GM19397 (cell line): ENCODE measurements around the gene GRM3.
"Not testable (repeated sequence)": the region's sequence is repeated elsewhere in the genome, so short reads cannot be mapped to it uniquely, and the experiment has no call there.

Experiments used
- ATAC-seq: cut with Tn5 transposase; IDR thresholded peaks from one replicate; pipeline ENCODE4 v1.9.1; 2021; ENCODE audit warnings: mild to moderate bottlenecking, moderate library complexity; ENCODE audit not compliant: unreplicated experiment

The GRM3 gene

DNA sequence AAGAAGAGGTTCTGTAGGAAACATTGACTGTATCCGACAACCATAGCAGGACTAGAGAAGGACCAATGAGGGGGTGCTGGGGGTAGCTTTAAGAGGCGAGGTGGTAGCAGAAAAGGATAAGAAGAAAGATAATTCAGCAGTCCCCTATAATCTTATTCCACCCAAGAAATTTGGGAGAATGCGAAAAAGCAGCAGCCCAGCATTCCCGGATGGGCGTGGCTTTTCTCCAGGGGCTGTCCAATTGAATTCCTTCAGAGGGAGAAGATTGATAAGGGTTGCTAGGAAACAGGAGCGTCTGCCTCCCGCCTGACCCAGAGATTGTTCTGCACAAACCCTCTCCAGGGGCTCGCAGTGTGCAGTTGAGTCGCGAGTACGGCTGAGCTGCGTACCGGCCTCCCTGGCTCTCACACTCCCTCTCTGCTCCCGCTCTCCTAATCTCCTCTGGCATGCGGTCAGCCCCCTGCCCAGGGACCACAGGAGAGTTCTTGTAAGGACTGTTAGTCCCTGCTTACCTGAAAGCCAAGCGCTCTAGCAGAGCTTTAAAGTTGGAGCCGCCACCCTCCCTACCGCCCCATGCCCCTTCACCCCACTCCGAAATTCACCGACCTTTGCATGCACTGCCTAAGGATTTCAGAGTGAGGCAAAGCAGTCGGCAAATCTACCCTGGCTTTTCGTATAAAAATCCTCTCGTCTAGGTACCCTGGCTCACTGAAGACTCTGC lies at the start of gene GRM3:
TSS of gene GRM3 (plus strand) at position 349 of the 721 bp plus-strand sequence. CDS start 121,237 bp downstream, outside the sequence.
- no peak for ATAC-seq

DNA sequence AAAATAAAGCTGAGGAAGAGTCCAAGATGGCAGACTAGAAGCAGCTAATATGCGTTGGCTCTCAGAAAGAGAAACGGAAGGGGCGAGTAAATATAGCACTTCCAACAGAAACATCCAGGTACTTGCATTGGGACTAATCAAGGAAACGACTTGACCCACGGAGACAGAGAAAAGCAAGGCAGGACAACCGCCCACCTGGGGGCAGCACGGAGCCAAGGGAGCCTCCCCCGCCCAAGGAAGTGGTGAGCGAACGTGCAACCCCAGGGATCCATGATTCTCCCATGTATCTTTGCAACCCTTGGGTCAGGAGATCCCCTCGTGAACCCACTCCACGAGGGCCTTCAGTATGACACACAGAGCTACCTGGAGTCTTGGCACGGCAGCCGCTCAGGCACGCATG lies 45.4 kb upstream of the GRM3 start:
- ATAC-seq, result no peak

DNA sequence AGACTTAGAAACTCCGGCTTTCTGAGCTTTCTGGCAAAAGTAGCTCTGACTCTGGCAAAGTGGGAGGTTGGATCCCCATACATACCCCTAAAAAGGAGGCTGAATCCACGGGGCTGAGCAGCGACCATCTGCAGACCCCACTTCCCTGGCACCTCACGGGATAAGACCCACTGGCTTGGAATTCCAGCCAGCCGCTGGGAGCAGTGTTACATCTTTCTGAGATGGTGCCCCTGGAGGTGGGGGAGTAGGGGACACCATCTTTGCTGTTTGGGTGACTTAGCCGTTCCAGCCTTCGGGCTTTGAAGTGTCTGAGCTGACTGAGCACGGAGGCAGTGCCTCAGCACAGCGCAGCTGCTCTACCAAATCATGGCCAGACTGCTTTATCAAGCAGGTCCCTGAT lies 45.0 kb upstream of the GRM3 start:
- no peak for ATAC-seq

DNA sequence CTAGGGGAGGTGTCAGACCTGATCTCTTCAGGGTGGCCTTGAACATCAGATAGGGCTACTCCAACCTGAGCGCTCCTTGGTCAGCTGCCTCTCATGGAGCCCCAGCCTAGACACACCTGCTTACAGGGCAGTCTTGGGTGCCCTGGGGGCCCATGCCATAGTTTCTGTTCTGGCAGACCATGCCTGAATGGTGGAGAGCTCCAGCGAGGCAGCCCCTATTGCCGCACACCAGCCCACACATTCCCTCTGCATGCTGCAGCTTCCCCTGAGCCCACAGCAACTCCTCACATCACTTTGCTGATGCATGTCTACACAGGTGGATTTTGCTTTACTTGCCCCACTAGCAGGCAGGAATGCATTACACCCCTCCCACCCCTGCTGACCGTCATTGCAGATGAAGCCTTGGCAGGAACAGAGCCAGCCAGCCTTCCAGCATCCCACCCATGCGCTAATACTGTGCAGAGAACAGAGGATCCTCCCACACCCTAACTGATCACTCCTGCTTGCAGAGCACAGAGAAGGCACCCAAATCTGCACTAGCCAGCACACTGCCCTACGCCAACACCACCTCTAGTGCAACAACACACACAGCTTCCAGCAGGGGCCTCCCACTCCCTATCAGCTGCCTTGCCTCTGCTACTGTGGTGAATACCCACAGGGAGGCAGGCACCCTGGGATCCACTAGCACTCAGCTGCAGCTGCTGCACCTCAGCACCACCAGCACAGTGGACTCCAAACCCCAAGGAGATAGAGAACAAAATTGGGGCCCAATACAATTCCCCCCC lies 43.0 kb upstream of the GRM3 start:
- no peak for ATAC-seq

DNA sequence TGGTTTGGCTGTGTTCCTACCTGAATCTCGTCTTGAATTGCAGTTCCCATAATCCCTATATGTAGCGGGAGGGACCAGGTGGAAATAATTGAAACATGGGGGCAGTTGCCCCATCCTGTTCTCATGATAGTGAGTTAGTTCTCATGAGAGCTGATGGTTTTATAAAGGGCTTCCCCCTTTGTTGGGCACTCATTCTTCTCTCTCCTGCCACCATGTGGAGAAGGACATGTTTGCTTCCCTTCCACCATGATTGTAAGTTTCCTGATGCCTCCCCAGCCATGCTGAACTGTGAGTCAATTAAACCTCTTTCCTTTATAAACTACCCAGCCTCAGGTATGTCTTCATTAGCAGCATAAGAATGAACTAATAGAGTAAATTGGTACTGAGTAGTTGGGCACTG lies 28.0 kb upstream of the GRM3 start:
- not testable (repeated sequence) for ATAC-seq

DNA sequence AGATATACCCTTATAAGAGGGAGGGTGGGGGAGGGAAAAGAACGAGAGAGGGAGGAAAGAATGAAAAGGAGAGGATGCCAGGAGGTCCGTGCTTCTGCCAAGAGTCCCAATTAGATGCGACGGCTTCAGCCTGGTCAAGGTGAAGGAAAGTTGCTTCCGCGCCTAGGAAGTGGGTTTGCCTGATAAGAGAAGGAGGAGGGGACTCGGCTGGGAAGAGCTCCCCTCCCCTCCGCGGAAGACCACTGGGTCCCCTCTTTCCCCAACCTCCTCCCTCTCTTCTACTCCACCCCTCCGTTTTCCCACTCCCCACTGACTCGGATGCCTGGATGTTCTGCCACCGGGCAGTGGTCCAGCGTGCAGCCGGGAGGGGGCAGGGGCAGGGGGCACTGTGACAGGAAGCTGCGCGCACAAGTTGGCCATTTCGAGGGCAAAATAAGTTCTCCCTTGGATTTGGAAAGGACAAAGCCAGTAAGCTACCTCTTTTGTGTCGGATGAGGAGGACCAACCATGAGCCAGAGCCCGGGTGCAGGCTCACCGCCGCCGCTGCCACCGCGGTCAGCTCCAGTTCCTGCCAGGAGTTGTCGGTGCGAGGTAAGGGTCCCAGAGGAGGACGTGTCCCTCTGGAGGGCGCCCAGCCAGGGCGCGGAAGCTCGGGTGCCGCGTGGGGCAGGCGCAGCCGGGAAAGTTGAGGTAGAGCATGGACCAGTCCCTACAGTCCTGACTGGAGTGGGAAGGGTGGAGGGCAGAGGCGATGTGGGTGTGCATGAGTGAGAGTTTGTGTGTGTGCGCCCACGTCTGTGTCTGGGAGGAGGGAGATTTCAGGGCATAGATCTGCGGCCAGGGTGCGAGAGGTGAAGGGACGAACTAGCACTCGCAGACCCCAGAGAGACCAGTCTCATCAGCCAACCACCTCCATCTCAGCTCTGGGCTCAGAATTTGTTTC lies 844 bp downstream of the GRM3 start:
- no peak for ATAC-seq

DNA sequence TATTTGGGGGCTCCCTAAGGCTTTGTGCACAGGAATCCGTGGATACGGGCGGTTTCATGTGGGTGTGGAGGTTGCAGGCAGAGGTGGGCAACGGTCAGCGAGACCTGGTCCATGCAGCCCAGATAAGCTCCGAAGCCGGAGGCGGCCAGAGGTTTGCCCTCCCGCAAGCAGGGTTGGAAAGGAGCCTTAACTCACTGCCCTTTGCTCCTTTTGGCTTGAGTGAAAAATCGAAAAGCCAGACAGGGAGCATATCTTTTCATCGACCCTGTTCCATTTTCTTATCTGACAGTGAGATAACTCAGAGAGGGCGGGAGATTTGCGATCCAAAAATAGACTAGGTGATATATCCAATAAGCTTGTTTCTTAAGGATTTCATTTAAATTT lies 1.5 kb downstream of the GRM3 start:
- no peak for ATAC-seq

DNA sequence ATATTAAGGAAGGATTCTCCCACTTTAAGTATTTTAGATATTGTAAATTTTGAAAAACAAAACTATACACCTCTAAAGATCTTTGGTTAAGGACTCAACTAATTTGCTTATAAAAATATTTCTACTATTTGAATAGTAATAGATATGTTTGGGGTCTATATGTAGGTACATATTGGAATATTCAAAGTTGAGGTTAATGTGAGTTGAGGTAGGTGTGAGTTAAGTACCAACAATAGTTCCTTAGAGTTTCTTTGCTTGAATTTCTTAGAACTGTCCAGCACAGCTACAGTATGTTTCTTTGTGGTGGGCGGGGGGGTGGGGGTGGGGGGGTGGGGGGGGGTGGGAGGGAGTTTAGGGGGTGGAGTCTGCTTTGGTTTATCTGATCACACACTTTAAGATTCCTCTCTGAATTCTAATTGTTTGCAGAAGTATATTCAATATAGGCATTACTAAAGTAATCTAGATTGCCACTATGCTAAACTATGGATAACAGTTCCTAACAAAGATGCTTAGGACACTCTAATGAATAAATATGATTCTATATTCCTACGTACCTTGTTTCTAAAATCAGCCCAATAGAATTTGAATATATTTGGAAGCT lies 2.1 kb downstream of the GRM3 start:
- no peak for ATAC-seq

DNA sequence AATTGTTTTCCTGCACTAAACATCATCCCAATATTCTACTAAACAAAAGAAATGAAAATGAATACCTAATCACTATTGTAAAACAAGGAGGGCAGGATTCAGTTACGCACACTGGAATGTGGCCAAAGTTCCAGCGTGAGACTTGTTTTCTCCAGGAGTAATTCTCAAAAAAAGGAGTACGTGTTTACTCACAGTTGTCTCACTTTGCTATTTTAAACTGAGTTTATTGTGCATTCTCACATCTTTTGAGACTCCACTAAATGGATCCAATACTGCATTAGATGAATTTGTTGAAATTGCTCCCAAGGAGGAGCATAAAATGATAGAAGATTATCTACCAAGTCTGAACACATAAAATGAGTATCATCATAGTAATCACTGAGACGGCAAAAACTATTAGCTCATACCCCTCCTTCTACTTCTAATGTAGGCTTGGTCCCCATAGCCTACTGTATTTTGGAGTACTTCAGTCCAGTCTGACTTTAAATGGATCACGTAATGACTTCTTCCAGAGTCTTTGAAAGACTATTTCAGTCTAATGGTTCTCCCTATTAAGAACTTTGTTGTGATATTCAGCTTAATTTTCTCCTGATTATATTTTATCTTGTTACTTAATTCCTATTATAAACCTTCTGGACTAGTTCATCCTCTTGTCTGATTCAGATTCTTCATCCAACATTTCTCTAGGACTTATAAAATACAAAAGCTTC lies 3.8 kb downstream of the GRM3 start:
- no peak for ATAC-seq

DNA sequence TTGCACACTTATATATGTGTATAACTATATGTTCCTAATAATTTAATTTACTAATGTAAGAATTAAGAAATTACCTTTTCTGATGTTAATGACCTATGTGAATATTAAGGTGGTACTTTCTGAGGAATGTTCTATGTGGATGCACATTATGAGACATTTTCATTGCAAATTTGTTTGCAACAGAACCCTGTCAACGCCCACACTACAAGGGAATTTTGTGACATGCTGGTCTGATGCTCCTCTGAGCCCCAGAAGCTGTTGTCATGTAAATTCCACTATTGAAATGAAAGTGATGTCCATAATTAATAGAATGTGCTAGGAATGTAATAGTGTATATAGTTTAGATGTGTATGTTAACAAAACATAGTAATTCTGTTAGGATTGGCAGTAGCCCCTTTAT lies 4.5 kb downstream of the GRM3 start:
- no peak for ATAC-seq

DNA sequence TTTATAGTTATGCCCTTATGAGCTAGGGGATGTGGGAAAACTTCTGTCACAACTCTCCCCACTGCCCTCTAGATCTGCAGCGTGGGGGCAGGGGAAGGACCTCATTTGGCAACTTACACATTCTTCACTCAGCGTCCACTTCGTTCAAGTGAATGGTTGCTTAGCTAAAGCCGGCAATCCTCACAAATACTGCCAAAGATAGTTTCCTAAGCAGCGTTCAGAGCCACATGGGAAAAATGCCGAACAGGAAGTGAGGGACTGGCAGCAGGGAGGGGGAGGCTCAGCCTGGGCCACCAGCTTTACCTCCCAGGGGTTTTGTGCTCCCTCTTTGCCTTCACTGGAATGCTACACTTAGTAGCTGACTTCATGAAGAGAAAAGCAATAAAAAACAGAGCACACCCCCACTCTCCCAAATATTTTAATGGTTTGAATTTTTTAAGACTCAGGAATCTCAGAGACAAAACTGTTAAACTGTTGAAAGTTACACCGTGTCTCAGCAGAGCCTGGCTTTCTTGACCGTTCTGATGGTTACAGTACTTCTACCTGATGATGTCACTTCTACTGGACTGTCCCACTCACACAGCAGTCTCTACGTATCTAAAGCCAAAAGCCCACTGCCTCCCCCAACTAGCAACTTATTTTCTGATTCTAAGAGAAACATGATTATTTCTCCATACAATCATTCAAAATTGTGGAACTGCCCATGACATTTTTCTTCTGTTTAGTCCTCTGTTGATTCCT lies 10.4 kb downstream of the GRM3 start:
- ATAC-seq, result no peak

DNA sequence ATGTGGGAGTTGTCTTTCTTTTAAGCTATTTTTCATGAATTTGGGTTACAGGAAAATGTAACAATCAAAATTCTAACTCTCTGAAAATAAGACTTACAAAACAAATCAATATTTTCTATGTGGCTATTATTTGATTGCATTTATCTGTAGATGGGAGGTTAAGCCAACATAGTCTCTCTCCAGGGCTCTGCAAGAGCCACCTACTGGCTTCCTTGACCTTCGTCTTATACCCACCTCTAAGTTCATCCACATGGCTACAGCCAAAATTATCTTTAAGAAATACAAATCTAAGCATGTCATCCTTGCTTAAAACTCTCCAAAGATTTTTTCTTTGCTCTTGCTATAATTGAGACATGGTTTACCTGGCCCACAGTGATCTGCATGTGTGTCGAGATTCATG lies 14.2 kb downstream of the GRM3 start:
- no peak for ATAC-seq

DNA sequence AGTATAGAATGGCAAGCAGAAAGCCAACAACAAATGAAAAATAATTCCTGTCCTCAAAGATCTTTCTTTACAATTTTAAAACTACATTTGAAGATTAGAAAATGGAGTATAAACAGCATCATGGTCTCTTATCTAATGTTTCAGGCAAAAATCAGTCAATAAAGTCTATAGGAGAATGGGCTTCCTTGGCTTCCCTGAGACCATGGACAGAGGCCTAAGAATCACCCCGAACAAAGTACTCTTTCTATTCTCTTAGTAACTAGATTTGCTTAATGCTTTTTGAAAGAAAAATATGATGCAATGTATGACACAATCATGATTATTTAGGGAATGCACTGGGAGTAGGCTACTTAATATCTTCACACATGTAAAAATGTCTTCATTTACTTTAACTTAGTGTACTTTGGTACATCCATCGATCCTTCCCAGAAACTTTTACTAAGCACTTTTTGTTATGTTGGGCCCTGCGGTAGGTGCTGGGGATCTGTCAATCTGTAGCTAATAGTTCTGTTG lies 17.3 kb downstream of the GRM3 start:
- no peak for ATAC-seq

DNA sequence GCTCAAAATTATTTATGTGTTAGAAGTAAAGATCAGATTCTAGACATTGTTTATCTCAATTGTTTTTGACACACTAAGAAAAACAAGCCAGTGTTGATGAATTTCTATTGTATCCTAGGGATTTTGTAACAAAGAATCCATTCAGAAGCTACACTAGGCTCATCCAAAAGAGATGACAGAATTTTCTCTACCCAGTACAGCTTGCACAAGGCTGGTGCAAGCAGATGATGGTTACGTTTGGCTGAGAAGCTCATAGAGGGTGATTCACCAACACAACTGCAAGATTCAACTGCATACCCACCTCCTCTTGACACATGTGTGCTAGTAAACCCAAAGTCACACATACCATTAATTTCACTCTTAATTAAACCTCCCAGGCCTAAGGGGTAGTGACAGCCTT lies 20.8 kb downstream of the GRM3 start:
- ATAC-seq, result no peak

DNA sequence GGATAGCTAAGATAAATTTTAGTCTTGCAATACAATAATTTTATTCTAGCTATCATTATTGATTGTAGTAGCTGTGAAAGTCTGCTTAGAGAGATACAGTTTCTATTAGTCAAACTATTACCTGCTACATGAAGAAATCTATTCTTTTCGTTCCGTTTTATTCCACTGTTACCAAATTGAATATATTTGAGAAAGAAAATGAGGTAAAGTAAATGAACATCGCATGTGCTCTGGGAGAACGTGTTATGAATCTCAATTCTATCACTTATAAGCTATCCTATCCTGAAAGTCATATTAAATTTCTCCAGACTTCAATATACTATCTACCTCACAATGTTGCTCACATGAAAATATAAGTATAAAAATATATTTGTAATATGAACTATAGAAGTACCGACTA lies 21.3 kb downstream of the GRM3 start:
- no peak for ATAC-seq

DNA sequence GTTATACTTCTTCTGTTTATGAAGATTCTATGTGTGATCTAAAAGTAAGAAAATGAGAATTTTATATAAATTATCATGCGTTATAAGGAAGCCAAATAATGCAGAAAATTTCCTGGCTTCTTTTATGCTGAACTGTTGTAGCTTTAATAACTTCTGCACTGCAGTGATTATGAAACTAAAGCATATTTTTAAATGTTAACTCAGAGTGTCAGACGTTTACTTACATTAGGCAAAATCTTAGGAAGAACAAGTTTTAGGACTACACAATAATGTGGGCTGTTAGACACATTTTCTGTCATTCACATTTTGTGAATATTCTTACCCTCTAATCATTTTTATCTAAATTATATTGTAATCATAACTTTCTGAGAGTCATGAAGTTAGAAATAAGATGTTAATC lies 22.0 kb downstream of the GRM3 start:
- ATAC-seq, result no peak

DNA sequence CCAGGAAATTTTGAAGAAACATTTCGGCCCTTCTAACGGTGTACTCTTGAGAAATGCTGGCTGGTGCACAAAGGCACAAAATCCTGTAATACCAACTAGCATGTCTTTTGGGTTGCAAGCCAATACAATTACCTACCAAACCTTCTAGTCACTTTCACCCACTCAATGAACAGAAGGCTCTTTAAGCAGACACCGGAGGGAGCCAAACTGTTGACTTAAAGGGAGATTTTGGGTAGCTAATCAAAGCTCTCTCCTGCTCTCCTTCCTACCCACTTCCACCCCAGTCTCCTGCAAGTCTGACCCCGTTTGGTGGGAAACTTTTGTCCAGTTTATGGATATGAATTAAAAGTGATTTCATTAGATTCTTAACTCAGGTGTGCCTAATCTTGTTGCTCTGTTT lies 24.0 kb downstream of the GRM3 start:
- no peak for ATAC-seq

DNA sequence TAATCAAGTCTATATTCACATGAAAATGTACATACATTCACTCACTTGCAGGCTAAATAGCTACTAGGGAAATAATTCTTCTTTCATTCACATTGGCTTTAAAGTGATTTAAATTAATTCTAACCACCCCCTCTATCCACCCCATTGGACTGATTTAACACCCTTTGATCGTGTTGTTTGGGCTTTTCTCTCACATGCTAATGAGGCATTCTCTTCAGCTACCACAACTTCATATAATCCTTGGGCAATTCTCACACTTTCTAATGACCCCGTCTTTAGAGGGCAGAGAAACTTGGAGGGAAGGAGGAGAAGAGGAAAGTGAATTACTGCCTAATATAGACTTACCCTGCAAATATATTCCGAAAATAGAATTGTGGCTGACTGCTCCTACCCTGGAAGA lies 24.6 kb downstream of the GRM3 start:
- ATAC-seq, result no peak

DNA sequence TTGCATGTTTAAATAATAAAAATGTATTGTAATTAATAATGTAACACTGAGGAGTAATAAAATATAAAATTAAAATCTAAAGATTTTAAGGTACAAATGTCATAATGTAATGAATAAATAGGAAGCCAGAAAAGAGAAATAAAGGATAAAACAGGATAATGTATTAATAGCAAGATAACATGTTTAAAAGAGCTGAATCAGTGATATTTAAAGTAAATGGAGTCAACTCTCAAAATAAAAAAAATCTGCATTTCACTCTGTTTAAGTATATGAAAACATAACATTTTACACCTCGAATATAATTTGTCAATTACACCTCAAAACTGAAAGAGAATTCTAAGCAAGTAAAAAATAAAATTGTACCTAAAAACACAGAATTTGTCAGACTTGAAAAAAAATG lies 44.1 kb downstream of the GRM3 start:
- no peak for ATAC-seq

DNA sequence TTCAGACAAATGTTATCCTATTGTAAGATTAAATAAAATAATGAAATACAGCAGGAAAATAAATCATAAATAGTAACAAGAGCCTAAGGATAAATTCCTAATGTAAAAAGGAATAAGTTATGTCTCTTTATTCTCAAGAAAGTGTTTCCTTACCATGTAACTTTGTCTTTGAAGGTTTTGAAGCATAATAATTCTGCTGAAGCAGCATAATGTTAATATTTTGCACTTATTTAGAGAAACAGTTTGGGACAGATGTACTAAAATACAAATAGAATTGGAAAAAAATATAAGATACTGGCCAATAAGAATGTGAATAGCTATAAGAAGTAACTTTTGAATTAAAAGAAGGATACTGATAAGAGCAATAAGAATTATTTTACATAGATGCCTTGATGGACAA lies 45.7 kb downstream of the GRM3 start:
- ATAC-seq, result no peak
